Measurements from ENCODE around the gene VAPA.

Gene VAPA

GRCh38 chr18:9869715-9870430 lies 43.9 kb upstream of the VAPA start:
- TF ChIP-seq, protein P1, sequence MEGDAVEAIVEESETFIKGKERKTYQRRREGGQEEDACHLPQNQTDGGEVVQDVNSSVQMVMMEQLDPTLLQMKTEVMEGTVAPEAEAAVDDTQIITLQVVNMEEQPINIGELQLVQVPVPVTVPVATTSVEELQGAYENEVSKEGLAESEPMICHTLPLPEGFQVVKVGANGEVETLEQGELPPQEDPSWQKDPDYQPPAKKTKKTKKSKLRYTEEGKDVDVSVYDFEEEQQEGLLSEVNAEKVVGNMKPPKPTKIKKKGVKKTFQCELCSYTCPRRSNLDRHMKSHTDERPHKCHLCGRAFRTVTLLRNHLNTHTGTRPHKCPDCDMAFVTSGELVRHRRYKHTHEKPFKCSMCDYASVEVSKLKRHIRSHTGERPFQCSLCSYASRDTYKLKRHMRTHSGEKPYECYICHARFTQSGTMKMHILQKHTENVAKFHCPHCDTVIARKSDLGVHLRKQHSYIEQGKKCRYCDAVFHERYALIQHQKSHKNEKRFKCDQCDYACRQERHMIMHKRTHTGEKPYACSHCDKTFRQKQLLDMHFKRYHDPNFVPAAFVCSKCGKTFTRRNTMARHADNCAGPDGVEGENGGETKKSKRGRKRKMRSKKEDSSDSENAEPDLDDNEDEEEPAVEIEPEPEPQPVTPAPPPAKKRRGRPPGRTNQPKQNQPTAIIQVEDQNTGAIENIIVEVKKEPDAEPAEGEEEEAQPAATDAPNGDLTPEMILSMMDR (conservative IDR thresholded peaks at IDR 0.05; ENCODE audit: low read depth): no peak
- DNase-seq (ENCODE audit: low spot score): peak; percentile 72
- ChIA-PET POLR2A (ENCODE audit: low non-redundant PET) (no interaction called here), CTCF (interaction anchor here (0.8 kb wide), 1 partner anchor 186 kb away, joined by 3 read pairs; no protein-coding TSS in a partner anchor)
- peak overlapping the region; percentile 61 for H3K27ac ChIP-seq

- H3K27ac ChIP-seq: peak overlapping the region; percentile 61
- DNase-seq (ENCODE audit: low spot score): no peak
- ChIA-PET CTCF (no interaction called here), POLR2A (ENCODE audit: low non-redundant PET) (no interaction called here)
- TF ChIP-seq, protein P1 (conservative IDR thresholded peaks at IDR 0.05; ENCODE audit: low read depth): no peak
Observed at GRCh38 chr18:9870431-9871008, 43.3 kb upstream of the VAPA start.

GRCh38 chr18:9871244-9871746 lies 42.5 kb upstream of the VAPA start:
- TF ChIP-seq, protein P1 (conservative IDR thresholded peaks at IDR 0.05; ENCODE audit: low read depth): no peak
- no peak for DNase-seq (ENCODE audit: low spot score)
- CTCF ChIA-PET: no interaction called here
- no peak overlapping the region for H3K27ac ChIP-seq
- POLR2A ChIA-PET (ENCODE audit: low non-redundant PET): no interaction called here

- DNase-seq (ENCODE audit: low spot score): no peak
- POLR2A ChIA-PET (ENCODE audit: low non-redundant PET): no interaction called here
- TF ChIP-seq, protein P1 (conservative IDR thresholded peaks at IDR 0.05; ENCODE audit: low read depth): no peak
- no peak overlapping the region for H3K27ac ChIP-seq
- CTCF ChIA-PET: no interaction called here
Observed at GRCh38 chr18:9872823-9873222, 41.0 kb upstream of the VAPA start.

- TF ChIP-seq, protein P1 (conservative IDR thresholded peaks at IDR 0.05; ENCODE audit: low read depth): no peak
- POLR2A ChIA-PET (ENCODE audit: low non-redundant PET): no interaction called here
- H3K27ac ChIP-seq: peak overlapping the region; percentile 59
- no peak for DNase-seq (ENCODE audit: low spot score)
- CTCF ChIA-PET: no interaction called here
Observed at GRCh38 chr18:9874728-9875127, 39.1 kb upstream of the VAPA start.

- ChIA-PET POLR2A (ENCODE audit: low non-redundant PET) (no interaction called here), CTCF (no interaction called here)
- H3K27ac ChIP-seq: no peak overlapping the region
- TF ChIP-seq, protein P1 (conservative IDR thresholded peaks at IDR 0.05; ENCODE audit: low read depth): no peak
- DNase-seq (ENCODE audit: low spot score): no peak
Observed at GRCh38 chr18:9876212-9876866, 37.5 kb upstream of the VAPA start.
